ENCODE measurements around the gene HOXC9.

Gene HOXC9

DNA sequence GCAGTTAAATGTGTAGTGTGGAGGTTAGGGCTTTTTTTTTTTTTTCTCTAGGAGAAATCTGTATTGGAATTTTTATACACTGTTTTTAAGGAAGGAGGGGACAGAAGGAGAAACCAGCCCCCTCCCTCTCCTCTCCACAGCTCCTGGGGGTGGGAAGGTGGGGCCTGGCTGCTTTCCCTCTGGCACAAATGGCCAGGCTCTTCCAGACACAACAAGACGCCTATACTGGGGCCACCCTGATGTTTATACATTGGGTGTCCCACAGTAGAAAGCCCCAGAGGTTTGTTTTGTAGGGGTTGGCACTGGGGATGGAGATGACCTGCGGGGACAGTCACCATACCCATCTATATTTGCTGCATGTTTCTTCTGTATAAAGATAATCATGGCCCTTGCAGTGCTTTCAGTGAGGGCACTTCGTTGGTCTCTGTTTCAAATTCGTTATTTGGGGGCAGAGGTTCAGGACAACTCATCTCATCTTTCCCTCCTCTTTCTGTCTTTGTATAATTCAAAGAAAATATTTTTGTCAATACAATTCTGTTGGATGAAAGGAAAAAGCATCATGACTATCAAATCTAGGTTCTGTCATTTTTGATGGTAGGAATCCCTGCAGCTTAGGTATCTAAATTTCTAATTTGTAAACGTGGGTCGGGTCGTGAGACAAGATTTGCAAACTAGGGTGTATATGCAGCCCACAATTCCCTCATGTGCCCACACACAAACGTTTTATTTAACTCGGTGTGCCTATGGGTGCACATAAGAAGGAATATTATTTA is 23.0 kb upstream of the HOXC9 start:
- Histone ChIP-seq H3K36me3 (ENCODE audit: control insufficient read depth in 2 of 2, insufficient read depth in 2 of 2, low read length in 2 of 2) (no peaks in the 10 kb centered on the region), H3K4me1 (ENCODE audit: control insufficient read depth in 2 of 2, insufficient read depth in 2 of 2, low read length in 2 of 2) (peaks cover 0 to 5% of the 10 kb centered on the region in 2 donors), H3K4me3 (ENCODE audit: low read length in 2 of 2) (no peak overlapping the region), H3K9ac (ENCODE audit: low read depth in 1 of 2, low read length in 2 of 2) (no peak overlapping the region), H3K9me3 (ENCODE audit: control insufficient read depth in 2 of 2, low read length in 2 of 2) (peaks cover 0 to 9% of the 10 kb centered on the region in 2 donors), H3K27ac (ENCODE audit: low read depth in 2 of 2, low read length in 2 of 2) (no peak overlapping the region), H3K27me3 (ENCODE audit: control insufficient read depth in 2 of 2, insufficient read depth in 2 of 2, low read length in 2 of 2) (peaks cover 71 to 82% of the 10 kb centered on the region in 2 donors)

DNA sequence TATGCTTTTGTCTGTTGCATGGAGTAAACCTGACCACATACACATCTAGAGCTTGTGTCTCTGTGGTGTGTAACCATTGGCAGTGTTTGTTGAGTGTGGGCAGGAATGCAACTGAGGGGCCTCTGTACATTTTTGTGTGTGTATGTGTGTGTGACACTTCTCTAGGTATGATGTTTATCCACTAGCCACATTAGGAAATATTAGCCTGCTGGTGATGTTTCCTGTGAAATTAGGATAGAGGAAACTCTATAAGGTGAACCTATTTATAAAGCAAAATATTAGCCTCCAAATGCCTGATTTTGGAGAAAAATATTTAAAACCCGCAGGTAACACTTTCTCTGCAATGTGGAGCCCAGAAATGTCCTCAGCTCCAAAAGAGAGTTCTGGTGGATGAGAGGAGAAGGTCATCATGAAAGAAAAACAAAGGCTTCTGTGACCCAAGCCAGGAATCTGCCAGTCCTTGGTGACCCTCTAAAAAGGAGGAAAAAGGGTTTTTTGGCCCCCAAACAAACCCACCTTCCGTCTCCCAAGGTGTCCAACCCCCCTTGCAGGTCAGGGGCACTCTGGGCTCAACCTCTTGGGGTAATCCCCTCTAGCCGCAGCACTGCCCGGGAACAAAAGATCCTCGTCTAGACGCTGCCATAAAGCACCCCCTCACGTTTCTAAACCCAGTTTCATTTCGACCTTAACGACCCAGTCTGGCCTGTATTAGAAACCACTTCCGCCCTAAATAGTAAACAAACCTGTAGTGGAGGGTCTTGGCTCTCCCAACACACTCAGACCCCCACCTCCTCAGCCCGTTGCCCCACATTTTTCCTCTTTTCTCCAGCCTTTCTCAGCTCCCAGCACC is 22.1 kb upstream of the HOXC9 start:
- Histone ChIP-seq H3K27me3 (ENCODE audit: control insufficient read depth in 2 of 2, insufficient read depth in 2 of 2, low read length in 2 of 2) (peaks cover 71 to 82% of the 10 kb centered on the region in 2 donors), H3K9me3 (ENCODE audit: control insufficient read depth in 2 of 2, low read length in 2 of 2) (peaks cover 0 to 9% of the 10 kb centered on the region in 2 donors), H3K27ac (ENCODE audit: low read depth in 2 of 2, low read length in 2 of 2) (no peak overlapping the region), H3K4me3 (ENCODE audit: low read length in 2 of 2) (no peak overlapping the region), H3K9ac (ENCODE audit: low read depth in 1 of 2, low read length in 2 of 2) (no peak overlapping the region), H3K4me1 (ENCODE audit: control insufficient read depth in 2 of 2, insufficient read depth in 2 of 2, low read length in 2 of 2) (peaks cover 0 to 5% of the 10 kb centered on the region in 2 donors), H3K36me3 (ENCODE audit: control insufficient read depth in 2 of 2, insufficient read depth in 2 of 2, low read length in 2 of 2) (no peaks in the 10 kb centered on the region)

DNA sequence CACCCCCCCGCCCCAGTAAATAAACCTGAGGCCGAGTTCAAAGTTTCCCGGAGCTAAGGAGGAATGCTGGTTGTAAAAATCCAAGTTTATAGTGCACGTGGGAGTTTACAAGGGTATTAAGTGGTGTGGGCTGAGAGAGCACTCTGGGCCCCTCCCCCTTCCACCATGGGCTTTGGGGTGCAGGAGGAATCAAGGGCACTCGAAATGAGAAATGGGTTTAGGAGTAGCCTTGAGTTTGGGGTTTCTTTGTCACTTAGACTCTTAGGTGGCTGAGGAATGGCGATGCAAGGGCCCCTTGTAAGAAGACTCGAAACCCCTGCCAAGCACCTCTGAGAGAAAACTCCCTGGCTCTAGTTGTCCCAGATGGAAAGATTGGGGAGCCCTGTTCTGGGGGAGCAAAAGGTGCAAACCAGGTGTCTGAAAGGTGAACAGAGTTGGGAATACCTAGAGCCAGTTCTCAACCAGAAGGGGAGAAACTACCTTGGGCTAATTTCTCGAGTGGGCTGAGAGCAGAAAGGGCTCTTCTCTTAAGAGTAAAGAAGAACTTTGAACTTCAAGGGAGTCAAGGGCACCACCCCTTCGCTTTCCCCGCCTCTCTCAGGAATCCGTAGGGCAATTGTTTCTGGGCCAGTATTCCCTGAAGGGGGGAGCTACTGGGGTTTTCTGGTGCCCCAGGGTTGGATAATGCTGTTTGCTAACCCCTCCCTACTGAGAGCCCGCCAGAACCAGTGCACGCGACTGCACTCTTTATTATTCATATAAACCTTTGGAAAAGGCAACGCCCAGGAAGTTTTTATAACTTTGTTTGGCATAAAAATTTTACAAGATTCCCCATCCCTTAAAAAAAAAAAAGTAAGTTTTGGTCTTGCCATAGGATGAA is 21.2 kb upstream of the HOXC9 start:
- H3K27me3 ChIP-seq (ENCODE audit: control insufficient read depth in 2 of 2, insufficient read depth in 2 of 2, low read length in 2 of 2), result peaks cover 75 to 82% of the 10 kb centered on the region in 2 donors
- peaks cover 0 to 5% of the 10 kb centered on the region in 2 donors for H3K4me1 ChIP-seq (ENCODE audit: control insufficient read depth in 2 of 2, insufficient read depth in 2 of 2, low read length in 2 of 2)
- H3K36me3 ChIP-seq (ENCODE audit: control insufficient read depth in 2 of 2, insufficient read depth in 2 of 2, low read length in 2 of 2), result no peaks in the 10 kb centered on the region
- H3K9me3 ChIP-seq (ENCODE audit: control insufficient read depth in 2 of 2, low read length in 2 of 2), result peaks cover 0 to 4% of the 10 kb centered on the region in 2 donors
- no peak overlapping the region for H3K9ac ChIP-seq (ENCODE audit: low read depth in 1 of 2, low read length in 2 of 2)
- H3K4me3 ChIP-seq (ENCODE audit: low read length in 2 of 2), result no peak overlapping the region
- H3K27ac ChIP-seq (ENCODE audit: low read depth in 2 of 2, low read length in 2 of 2), result no peak overlapping the region

DNA sequence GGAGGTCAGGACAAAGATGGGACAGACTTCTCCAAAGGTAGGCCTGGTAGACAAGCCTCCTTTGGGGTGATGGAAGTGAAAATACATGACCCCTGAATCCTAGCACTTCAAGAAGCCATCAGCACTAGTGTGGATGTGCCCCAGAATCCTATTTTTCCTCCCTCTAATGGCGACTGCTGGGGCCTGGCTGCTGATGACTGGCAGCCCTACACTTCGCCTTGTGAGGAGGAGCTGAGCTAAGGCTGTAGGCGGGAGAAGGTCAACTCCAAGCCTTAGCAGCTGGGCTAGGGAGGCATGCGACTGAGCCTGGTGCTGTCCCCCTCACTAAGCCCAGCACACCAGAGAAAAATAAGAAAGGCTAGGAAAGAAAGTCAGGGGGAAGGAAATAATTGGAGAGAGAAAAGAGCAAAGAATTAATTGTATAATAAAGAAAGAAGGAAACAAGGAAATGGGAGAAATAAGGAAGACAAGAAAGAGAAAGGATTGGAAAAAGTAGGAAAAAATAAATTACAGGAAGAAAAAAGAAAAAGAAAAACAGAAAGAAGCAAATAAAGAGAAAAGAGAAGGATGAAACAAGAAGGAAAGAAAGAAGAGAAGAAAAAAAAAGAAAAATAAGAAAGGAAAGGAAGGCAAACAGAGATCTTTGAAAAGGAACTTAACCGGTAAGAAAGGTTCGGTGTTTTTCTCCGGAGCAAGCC is 19.7 kb upstream of the HOXC9 start:
- Histone ChIP-seq H3K4me1 (ENCODE audit: control insufficient read depth in 2 of 2, insufficient read depth in 2 of 2, low read length in 2 of 2) (peaks cover 1 to 5% of the 10 kb centered on the region in 2 donors), H3K36me3 (ENCODE audit: control insufficient read depth in 2 of 2, insufficient read depth in 2 of 2, low read length in 2 of 2) (no peaks in the 10 kb centered on the region), H3K9me3 (ENCODE audit: control insufficient read depth in 2 of 2, low read length in 2 of 2) (peaks cover 0 to 4% of the 10 kb centered on the region in 2 donors), H3K27me3 (ENCODE audit: control insufficient read depth in 2 of 2, insufficient read depth in 2 of 2, low read length in 2 of 2) (peaks cover 83 to 88% of the 10 kb centered on the region in 2 donors), H3K27ac (ENCODE audit: low read depth in 2 of 2, low read length in 2 of 2) (no peak overlapping the region), H3K9ac (ENCODE audit: low read depth in 1 of 2, low read length in 2 of 2) (no peak overlapping the region), H3K4me3 (ENCODE audit: low read length in 2 of 2) (no peak overlapping the region)

DNA sequence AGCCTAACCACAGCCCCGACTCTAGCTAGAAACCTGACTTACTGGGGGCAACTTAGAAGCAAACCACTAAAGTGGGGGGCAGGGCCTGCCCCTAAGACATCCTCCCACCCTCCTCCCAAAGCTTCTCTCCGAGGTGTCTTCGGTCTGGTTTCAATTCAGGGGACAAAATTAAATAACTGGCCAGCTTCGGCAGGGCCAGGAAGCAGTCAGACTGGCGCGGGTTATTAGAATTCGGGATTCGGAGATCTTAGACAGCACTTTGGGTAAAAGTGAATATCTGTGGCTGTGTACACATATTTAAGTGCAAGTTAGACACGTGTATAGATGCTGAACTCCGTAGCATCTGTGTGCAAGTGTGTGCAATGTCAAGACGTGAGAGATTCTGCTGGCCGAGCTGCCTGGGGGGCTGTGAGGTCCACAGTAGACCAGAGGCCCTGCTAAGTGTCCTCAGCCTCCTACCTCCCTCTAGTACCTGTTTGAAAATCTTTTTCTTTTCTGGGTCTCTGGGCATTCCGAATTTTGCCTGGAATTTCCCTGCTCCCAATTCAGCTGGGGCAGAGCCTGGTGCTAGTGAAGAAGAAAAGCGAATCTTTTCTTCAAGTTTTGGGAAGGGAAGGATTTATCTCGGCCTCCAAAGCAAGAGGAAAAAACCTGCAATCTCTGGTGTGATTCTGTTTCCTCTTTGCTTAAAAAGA is 19.0 kb upstream of the HOXC9 start:
- H3K36me3 ChIP-seq (ENCODE audit: control insufficient read depth in 2 of 2, insufficient read depth in 2 of 2, low read length in 2 of 2), result no peaks in the 10 kb centered on the region
- H3K27ac ChIP-seq (ENCODE audit: low read depth in 2 of 2, low read length in 2 of 2), result no peak overlapping the region
- H3K9ac ChIP-seq (ENCODE audit: low read depth in 1 of 2, low read length in 2 of 2), result no peak overlapping the region
- peaks cover 2 to 5% of the 10 kb centered on the region in 2 donors for H3K4me1 ChIP-seq (ENCODE audit: control insufficient read depth in 2 of 2, insufficient read depth in 2 of 2, low read length in 2 of 2)
- no peak overlapping the region for H3K4me3 ChIP-seq (ENCODE audit: low read length in 2 of 2)
- peaks cover 86 to 89% of the 10 kb centered on the region in 2 donors for H3K27me3 ChIP-seq (ENCODE audit: control insufficient read depth in 2 of 2, insufficient read depth in 2 of 2, low read length in 2 of 2)
- no peaks in the 10 kb centered on the region for H3K9me3 ChIP-seq (ENCODE audit: control insufficient read depth in 2 of 2, low read length in 2 of 2)

DNA sequence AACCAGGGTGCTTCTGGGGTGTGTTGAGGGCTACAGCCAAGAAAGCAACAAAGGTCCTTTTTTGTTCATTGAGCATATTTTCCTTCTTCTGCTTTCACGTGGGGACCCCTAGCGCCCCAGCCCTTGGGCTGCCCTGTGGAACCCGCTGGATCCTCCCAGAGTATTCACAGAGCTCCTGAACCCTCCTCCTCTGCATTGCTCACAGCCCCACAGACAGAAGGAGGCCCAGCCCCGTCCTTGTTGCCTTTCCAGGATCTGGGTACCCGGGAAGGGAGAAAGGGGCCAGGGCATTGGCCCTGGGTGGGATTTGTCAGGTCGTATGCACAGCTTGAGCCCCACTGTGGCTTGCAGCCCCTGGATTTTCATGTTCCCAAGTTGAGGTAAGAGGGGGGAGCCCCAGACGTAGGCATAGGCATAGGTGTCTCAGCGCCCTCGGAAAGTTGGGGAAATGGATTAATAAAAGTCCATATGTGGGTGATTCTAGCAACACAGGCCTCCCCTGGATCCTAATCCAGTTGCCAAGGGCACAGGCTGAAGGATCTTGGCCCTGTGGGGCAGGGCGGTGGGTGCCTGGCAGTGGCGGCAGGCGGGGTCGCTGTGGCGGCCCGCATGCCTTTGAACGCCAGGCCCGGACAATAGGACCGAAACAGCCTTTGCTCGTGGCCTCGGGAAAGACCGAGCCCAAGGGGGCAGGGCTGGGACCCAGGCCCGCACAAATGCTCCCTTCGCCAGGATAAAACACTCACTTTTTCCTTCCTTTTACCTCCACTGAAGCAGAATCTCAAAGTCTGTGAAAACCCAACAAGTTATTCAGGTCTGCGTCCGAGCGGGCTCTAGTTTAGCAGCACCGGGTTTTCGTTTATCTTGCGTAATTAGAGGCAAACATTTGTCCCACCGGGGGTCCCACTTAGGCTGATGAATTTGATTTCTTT is 18.1 kb upstream of the HOXC9 start:
- Histone ChIP-seq H3K9ac (ENCODE audit: low read depth in 1 of 2, low read length in 2 of 2) (no peak overlapping the region), H3K27me3 (ENCODE audit: control insufficient read depth in 2 of 2, insufficient read depth in 2 of 2, low read length in 2 of 2) (peaks cover 86 to 89% of the 10 kb centered on the region in 2 donors), H3K4me1 (ENCODE audit: control insufficient read depth in 2 of 2, insufficient read depth in 2 of 2, low read length in 2 of 2) (peaks cover 2 to 5% of the 10 kb centered on the region in 2 donors), H3K36me3 (ENCODE audit: control insufficient read depth in 2 of 2, insufficient read depth in 2 of 2, low read length in 2 of 2) (no peaks in the 10 kb centered on the region), H3K9me3 (ENCODE audit: control insufficient read depth in 2 of 2, low read length in 2 of 2) (no peaks in the 10 kb centered on the region), H3K27ac (ENCODE audit: low read depth in 2 of 2, low read length in 2 of 2) (no peak overlapping the region), H3K4me3 (ENCODE audit: low read length in 2 of 2) (no peak overlapping the region)

DNA sequence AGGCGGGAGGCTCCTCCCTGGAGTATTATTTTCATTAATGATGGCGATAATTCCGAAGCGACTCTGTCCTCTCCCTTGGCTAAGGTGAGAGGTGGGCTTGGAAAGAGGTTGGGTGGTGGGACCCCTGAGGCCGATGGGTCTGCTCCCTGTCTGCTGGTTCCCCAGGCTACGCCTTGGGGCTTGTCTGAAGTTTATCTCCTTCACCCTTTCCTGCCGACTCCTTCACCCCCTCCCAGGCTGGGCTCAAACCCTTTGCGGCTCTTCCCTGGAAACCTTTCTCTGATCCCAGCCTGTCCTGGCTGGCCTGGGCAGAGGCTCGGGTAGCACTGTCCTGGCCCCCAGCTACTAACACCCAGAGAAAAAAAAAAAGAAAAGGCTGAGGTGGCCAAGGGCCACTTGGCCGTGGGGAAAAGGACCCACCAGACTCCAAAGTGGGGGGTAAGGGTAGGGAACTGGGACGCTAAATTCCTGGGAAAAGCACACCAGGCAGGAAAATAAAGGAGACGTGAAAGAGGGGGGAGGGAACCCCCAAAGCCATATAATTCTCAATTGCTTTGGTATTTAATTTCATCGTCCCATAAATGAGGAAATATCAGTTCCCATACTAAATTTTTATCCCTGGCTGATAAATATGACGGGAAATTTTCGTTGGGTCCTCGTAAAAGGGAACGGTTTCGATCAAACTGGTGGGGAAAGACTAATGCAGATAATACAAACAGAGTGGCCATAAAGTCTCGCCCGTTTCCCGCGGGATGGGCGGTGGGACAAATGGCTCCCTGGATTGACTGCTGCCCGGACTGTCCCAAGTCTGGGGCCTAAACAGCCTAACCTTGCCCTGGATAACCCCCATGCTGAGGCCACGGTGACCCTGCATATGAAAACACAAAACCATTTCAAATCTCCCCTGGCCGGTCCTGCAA is 17.1 kb upstream of the HOXC9 start:
- peaks cover 2 to 5% of the 10 kb centered on the region in 2 donors for H3K4me1 ChIP-seq (ENCODE audit: control insufficient read depth in 2 of 2, insufficient read depth in 2 of 2, low read length in 2 of 2)

DNA sequence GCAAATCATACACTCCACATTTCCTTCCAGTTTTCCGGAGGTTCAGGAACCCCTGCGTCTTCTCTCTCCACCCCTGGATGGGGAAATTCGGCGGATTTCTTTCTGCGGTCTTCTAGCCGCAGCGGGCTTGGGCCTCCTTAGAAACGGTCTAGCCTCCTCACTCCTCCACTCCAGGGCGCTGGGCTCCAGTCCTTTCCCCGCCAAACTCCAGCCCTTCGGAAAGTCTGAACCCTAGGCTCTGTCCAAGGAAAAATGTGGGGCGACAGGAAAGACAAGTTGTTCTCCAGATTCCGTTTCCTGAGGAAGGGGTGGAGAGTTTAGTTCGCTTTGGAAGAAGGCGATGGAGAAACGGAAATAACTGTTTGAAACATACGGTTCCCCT is 16.4 kb upstream of the HOXC9 start:
- Histone ChIP-seq H3K9me3 (ENCODE audit: control insufficient read depth in 2 of 2, low read length in 2 of 2) (no peaks in the 10 kb centered on the region), H3K36me3 (ENCODE audit: control insufficient read depth in 2 of 2, insufficient read depth in 2 of 2, low read length in 2 of 2) (no peaks in the 10 kb centered on the region), H3K9ac (ENCODE audit: low read depth in 1 of 2, low read length in 2 of 2) (no peak overlapping the region), H3K4me1 (ENCODE audit: control insufficient read depth in 2 of 2, insufficient read depth in 2 of 2, low read length in 2 of 2) (peaks cover 2 to 4% of the 10 kb centered on the region in 2 donors), H3K27me3 (ENCODE audit: control insufficient read depth in 2 of 2, insufficient read depth in 2 of 2, low read length in 2 of 2) (peaks cover 88 to 93% of the 10 kb centered on the region in 2 donors), H3K27ac (ENCODE audit: low read depth in 2 of 2, low read length in 2 of 2) (no peak overlapping the region), H3K4me3 (ENCODE audit: low read length in 2 of 2) (no peak overlapping the region)

More for the DNA sequence above, 17.1 kb upstream of the HOXC9 start:
- Histone ChIP-seq H3K27ac (ENCODE audit: low read depth in 2 of 2, low read length in 2 of 2) (no peak overlapping the region), H3K36me3 (ENCODE audit: control insufficient read depth in 2 of 2, insufficient read depth in 2 of 2, low read length in 2 of 2) (no peaks in the 10 kb centered on the region), H3K9ac (ENCODE audit: low read depth in 1 of 2, low read length in 2 of 2) (no peak overlapping the region), H3K4me3 (ENCODE audit: low read length in 2 of 2) (no peak overlapping the region), H3K9me3 (ENCODE audit: control insufficient read depth in 2 of 2, low read length in 2 of 2) (no peaks in the 10 kb centered on the region), H3K27me3 (ENCODE audit: control insufficient read depth in 2 of 2, insufficient read depth in 2 of 2, low read length in 2 of 2) (peaks cover 86 to 91% of the 10 kb centered on the region in 2 donors)
